Measurements from ENCODE around the gene ZNF627.

Gene ZNF627

DNA sequence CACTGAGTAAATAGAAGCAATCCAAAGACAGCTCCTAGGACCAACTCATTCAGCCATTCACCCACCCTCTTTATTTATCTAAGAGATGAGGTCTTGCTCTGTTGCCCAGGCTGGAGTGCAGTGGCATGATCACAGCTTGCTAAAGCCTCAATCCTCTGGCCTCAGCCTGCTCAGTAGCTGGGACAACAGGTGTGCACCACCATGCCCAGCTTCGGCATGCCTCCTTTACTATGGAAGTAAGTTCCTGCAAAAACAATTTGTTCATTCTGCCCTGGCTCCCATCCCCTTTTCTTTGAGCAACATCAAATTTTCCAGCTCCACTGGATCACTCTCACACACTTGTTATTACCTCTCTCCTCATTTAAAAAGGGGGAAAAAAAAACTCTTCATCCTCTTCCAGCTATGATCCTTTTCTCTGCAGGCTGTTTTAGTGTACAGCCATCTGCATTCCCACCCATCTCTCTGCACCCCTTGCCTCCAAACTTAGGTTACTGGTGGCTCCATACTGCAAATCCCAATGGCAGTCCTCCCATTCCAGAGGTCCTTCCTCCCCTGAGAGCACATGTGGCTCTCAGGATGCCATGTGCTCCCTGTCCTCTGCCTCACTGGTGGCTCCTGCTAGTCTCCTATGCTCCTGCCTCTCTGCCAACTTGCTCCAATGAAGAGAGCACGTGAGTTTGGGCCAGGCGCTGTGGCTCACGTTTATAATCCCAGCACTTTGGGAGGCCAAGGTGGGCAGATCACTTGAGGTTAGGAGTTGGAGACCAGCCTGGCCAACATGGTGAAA is 40.5 kb upstream of the ZNF627 start:
- H3K9me3 ChIP-seq (ENCODE audit: control insufficient read depth, insufficient read depth, low read depth, low read length): no peaks in the 10 kb centered on the region
- no peaks in the 10 kb centered on the region for H3K4me1 ChIP-seq (ENCODE audit: control insufficient read depth, insufficient read depth, low read length)
- H3K27ac ChIP-seq (ENCODE audit: extremely low read depth, low read depth, low read length): no peak overlapping the region
- ChIA-PET CTCF (interaction anchor here (0.7 to 1.5 kb wide), 2 partner anchors 21 to 301 kb away, joined by 3 to 5 read pairs; no protein-coding TSS in a partner anchor), POLR2A (interaction anchor here (0.6 to 1.2 kb wide), 3 partner anchors 23 to 152 kb away, joined by 3 to 4 read pairs (median 3); partner anchors contain the start of gene ECSIT)
- TF ChIP-seq, protein P1, sequence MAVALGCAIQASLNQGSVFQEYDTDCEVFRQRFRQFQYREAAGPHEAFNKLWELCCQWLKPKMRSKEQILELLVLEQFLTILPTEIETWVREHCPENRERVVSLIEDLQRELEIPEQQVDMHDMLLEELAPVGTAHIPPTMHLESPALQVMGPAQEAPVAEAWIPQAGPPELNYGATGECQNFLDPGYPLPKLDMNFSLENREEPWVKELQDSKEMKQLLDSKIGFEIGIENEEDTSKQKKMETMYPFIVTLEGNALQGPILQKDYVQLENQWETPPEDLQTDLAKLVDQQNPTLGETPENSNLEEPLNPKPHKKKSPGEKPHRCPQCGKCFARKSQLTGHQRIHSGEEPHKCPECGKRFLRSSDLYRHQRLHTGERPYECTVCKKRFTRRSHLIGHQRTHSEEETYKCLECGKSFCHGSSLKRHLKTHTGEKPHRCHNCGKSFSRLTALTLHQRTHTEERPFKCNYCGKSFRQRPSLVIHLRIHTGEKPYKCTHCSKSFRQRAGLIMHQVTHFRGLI (tag by site-specific recombination; IDR thresholded peaks at IDR 0.05): no peak
- TF ChIP-seq ZBTB1 (tag by site-specific recombination; IDR thresholded peaks at IDR 0.05): no peak
- peak; percentile 63; the same call in 1 of the 2 replicates for TF ChIP-seq SCRT2 (tag by site-specific recombination; IDR thresholded peaks at IDR 0.05)
- TF ChIP-seq YY1 (tag by site-specific recombination; IDR thresholded peaks at IDR 0.05): no peak
- TF ChIP-seq, protein P2, sequence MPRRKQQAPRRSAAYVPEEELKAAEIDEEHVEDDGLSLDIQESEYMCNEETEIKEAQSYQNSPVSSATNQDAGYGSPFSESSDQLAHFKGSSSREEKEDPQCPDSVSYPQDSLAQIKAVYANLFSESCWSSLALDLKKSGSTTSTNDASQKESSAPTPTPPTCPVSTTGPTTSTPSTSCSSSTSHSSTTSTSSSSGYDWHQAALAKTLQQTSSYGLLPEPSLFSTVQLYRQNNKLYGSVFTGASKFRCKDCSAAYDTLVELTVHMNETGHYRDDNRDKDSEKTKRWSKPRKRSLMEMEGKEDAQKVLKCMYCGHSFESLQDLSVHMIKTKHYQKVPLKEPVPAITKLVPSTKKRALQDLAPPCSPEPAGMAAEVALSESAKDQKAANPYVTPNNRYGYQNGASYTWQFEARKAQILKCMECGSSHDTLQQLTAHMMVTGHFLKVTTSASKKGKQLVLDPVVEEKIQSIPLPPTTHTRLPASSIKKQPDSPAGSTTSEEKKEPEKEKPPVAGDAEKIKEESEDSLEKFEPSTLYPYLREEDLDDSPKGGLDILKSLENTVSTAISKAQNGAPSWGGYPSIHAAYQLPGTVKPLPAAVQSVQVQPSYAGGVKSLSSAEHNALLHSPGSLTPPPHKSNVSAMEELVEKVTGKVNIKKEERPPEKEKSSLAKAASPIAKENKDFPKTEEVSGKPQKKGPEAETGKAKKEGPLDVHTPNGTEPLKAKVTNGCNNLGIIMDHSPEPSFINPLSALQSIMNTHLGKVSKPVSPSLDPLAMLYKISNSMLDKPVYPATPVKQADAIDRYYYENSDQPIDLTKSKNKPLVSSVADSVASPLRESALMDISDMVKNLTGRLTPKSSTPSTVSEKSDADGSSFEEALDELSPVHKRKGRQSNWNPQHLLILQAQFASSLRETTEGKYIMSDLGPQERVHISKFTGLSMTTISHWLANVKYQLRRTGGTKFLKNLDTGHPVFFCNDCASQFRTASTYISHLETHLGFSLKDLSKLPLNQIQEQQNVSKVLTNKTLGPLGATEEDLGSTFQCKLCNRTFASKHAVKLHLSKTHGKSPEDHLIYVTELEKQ (tag by site-specific recombination; IDR thresholded peaks at IDR 0.05; ENCODE audit: borderline replicate concordance): no peak
- no peak for TF ChIP-seq ZNF530 (tag by site-specific recombination; IDR thresholded peaks at IDR 0.05; ENCODE audit: low read depth)
- TF ChIP-seq SCRT1 (tag by site-specific recombination; IDR thresholded peaks at IDR 0.05; ENCODE audit: borderline replicate concordance): peak; percentile 53; the same call in 1 of the 2 replicates
- TF ChIP-seq, protein P3, sequence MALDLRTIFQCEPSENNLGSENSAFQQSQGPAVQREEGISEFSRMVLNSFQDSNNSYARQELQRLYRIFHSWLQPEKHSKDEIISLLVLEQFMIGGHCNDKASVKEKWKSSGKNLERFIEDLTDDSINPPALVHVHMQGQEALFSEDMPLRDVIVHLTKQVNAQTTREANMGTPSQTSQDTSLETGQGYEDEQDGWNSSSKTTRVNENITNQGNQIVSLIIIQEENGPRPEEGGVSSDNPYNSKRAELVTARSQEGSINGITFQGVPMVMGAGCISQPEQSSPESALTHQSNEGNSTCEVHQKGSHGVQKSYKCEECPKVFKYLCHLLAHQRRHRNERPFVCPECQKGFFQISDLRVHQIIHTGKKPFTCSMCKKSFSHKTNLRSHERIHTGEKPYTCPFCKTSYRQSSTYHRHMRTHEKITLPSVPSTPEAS (tag by site-specific recombination; IDR thresholded peaks at IDR 0.05): no peak
- TF ChIP-seq ZNF561 (tag by site-specific recombination; IDR thresholded peaks at IDR 0.05; ENCODE audit: borderline replicate concordance): no peak
- no peak overlapping the region for H3K4me3 ChIP-seq (ENCODE audit: low read depth, low read length)
- H3K36me3 ChIP-seq (ENCODE audit: control insufficient read depth in 2 of 2, insufficient read depth in 1 of 2, low read length in 2 of 2): peaks cover 0 to 46% of the 10 kb centered on the region in 2 experiments; a peak in 2 of 3 replicates

DNA sequence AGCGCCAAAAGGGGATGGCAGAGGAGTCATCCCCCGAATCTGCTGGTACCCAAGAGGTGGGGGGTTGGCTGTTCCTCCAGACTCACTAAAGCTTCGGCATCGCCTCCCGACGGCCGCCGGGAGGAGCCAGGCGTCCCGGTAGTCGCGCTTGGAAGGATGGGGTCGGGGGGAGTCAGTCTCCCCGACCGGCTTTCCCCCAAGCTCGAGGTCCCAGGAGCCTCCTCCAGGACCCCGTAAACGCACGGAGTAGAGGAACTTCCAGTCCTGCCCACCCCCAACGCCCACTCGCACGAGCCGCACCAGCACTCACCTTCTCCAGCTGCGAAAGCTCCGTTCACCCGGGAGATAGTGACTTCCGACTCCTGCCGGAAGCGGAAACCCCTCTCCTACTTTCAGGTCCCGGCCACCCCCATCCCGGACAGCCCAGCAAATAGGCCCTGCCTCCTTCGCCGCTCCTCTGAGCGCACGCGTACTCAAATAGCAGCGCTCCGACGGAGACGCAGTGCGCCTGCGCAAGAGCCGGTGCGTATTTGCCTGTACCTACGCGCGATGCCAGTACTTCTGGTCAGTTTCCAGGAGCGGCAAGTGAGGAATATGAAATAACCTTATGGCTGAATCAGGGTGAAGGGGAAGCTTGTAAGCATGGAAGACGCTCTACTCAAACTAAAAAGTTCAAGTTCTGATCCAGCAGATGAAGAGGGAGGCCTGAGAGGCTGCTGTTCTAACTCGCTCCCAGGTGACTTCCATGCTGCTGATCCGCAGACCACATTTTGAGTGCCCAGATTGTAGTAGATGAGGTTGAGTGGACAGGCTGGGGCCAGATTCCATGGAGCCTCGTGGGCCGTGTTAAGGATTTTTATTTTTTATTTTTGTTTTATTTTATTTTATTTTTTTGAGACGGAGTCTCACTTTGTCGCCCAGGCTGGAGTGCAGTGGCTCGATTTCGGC is 38.1 kb upstream of the ZNF627 start, which contains the start of gene ELOF1:
ELOF1 (minus strand) TSS at position 350 of the 948 bp plus-strand sequence. CDS start 4,883 bp downstream, outside the sequence.
- ChIA-PET POLR2A (interaction anchor here (0.5 to 2.1 kb wide), 14 partner anchors 10 to 962 kb away, joined by 3 to 11 read pairs (median 4); partner anchors contain the start of genes ECSIT and SWSAP1), CTCF (interaction anchor here (0.6 to 1.6 kb wide), 11 partner anchors 10 to 282 kb away, joined by 3 to 7 read pairs (median 3); no protein-coding TSS in a partner anchor)
- Histone ChIP-seq H3K9me3 (ENCODE audit: control insufficient read depth, insufficient read depth, low read depth, low read length) (no peaks in the 10 kb centered on the region), H3K36me3 (ENCODE audit: control insufficient read depth in 2 of 2, insufficient read depth in 1 of 2, low read length in 2 of 2) (peaks cover 0 to 24% of the 10 kb centered on the region in 2 experiments; a peak in 2 of 3 replicates), H3K4me1 (ENCODE audit: control insufficient read depth, insufficient read depth, low read length) (no peaks in the 10 kb centered on the region), H3K27ac (ENCODE audit: extremely low read depth, low read depth, low read length) (peak within 1 kb of the TSS; percentile 10; the same call in 1 of the 2 replicates), H3K4me3 (ENCODE audit: low read depth, low read length) (peak within 1 kb of the TSS; percentile 79)
- TF ChIP-seq, protein P4, sequence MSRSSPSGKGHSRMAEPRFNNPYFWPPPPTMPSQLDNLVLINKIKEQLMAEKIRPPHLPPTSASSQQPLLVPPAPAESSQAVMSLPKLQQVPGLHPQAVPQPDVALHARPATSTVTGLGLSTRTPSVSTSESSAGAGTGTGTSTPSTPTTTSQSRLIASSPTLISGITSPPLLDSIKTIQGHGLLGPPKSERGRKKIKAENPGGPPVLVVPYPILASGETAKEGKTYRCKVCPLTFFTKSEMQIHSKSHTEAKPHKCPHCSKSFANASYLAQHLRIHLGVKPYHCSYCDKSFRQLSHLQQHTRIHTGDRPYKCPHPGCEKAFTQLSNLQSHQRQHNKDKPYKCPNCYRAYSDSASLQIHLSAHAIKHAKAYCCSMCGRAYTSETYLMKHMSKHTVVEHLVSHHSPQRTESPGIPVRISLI (tag by site-specific recombination; IDR thresholded peaks at IDR 0.05): no peak
- TF ChIP-seq SP3 (tag by site-specific recombination; IDR thresholded peaks at IDR 0.05) (peak; percentile 53), ZNF610 (tag by site-specific recombination; IDR thresholded peaks at IDR 0.05; ENCODE audit: borderline replicate concordance) (peak; percentile 84; the same call in 1 of the 2 replicates), EGR2 (tag by site-specific recombination; IDR thresholded peaks at IDR 0.05; ENCODE audit: low read depth) (peak; percentile 86), ZNF211 (tag by site-specific recombination; IDR thresholded peaks at IDR 0.05; ENCODE audit: low read depth) (no peak), ZNF140 (tag by site-specific recombination; IDR thresholded peaks at IDR 0.05) (no peak)
- TF ChIP-seq, protein P5, sequence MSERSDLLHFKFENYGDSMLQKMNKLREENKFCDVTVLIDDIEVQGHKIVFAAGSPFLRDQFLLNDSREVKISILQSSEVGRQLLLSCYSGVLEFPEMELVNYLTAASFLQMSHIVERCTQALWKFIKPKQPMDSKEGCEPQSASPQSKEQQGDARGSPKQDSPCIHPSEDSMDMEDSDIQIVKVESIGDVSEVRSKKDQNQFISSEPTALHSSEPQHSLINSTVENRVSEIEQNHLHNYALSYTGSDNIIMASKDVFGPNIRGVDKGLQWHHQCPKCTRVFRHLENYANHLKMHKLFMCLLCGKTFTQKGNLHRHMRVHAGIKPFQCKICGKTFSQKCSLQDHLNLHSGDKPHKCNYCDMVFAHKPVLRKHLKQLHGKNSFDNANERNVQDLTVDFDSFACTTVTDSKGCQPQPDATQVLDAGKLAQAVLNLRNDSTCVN (tag by site-specific recombination; optimal IDR thresholded peaks at IDR 0.05): peak; percentile 26
- TF ChIP-seq, protein P6, sequence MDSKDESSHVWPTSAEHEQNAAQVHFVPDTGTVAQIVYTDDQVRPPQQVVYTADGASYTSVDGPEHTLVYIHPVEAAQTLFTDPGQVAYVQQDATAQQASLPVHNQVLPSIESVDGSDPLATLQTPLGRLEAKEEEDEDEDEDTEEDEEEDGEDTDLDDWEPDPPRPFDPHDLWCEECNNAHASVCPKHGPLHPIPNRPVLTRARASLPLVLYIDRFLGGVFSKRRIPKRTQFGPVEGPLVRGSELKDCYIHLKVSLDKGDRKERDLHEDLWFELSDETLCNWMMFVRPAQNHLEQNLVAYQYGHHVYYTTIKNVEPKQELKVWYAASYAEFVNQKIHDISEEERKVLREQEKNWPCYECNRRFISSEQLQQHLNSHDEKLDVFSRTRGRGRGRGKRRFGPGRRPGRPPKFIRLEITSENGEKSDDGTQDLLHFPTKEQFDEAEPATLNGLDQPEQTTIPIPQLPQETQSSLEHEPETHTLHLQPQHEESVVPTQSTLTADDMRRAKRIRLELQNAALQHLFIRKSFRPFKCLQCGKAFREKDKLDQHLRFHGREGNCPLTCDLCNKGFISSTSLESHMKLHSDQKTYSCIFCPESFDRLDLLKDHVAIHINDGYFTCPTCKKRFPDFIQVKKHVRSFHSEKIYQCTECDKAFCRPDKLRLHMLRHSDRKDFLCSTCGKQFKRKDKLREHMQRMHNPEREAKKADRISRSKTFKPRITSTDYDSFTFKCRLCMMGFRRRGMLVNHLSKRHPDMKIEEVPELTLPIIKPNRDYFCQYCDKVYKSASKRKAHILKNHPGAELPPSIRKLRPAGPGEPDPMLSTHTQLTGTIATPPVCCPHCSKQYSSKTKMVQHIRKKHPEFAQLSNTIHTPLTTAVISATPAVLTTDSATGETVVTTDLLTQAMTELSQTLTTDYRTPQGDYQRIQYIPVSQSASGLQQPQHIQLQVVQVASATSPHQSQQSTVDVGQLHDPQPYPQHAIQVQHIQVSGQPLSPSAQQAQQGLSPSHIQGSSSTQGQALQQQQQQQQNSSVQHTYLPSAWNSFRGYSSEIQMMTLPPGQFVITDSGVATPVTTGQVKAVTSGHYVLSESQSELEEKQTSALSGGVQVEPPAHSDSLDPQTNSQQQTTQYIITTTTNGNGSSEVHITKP (tag by site-specific recombination; IDR thresholded peaks at IDR 0.05): peak; percentile 79
